GM06990 (cell line): ENCODE measurements around the gene PDE1C.
A peak's percentile ranks its signal among the peaks of the same experiment; 100 is the strongest.

Experiments used
- DNase-seq: peaks from one replicate; pipeline ENCODE4 v3.0.0-alpha.2; 2011; ENCODE audit not compliant: insufficient read length; ENCODE audit errors: extremely low read depth
- H3K27me3 ChIP-seq: replicated peaks from 2 replicates; pipeline ENCODE4 v1.6.0; 2011; ENCODE audit warnings: low read length; ENCODE audit not compliant: control insufficient read depth, insufficient read depth
- H3K36me3 ChIP-seq: 2 replicates; pipeline ENCODE4 v1.5.1; 2011; ENCODE audit warnings: low read length; ENCODE audit not compliant: control insufficient read depth, insufficient read depth
- H3K4me3 ChIP-seq: replicated peaks from 2 replicates; pipeline ENCODE4 v1.5.1; 2011; ENCODE audit warnings: low read depth, mild to moderate bottlenecking, control low read depth, low read length
- TF ChIP-seq, protein P1 (sequence below): IDR thresholded peaks from 2 replicates; pipeline ENCODE4 v1.5.1; 2011; ENCODE audit warnings: low read length, control low read depth, mild to moderate bottlenecking, inconsistent platforms; ENCODE audit not compliant: insufficient read depth, poor library complexity, severe bottlenecking

Gene PDE1C

DNA sequence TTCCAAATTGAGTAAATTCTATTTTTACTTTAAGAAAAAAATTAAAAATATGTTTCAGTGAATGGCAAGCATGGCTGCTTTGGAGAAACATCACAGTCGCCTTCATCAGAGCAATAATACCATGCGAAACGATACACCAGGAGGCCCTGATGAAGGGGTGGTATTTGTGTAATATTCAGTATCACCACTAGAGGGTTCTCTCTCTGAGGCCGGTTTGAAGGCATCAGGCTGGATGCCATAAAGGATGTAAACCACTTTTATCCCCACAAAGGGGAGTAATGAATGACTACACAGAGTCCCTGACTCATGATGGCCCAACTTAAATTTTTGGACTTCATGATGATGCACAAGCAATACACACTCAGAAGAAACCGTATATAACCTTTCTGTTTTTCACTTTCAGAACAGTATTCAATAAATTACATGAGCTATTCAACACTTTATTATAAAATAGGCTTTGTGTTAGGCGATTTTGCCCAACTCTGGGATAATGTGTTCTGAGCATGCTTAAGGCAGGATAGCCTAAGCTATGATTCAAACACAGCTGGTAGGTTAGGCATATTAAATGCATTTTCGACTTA lies 287.7 kb downstream of the PDE1C start:
- TF ChIP-seq, protein P1, sequence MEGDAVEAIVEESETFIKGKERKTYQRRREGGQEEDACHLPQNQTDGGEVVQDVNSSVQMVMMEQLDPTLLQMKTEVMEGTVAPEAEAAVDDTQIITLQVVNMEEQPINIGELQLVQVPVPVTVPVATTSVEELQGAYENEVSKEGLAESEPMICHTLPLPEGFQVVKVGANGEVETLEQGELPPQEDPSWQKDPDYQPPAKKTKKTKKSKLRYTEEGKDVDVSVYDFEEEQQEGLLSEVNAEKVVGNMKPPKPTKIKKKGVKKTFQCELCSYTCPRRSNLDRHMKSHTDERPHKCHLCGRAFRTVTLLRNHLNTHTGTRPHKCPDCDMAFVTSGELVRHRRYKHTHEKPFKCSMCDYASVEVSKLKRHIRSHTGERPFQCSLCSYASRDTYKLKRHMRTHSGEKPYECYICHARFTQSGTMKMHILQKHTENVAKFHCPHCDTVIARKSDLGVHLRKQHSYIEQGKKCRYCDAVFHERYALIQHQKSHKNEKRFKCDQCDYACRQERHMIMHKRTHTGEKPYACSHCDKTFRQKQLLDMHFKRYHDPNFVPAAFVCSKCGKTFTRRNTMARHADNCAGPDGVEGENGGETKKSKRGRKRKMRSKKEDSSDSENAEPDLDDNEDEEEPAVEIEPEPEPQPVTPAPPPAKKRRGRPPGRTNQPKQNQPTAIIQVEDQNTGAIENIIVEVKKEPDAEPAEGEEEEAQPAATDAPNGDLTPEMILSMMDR = peak; percentile 74
- DNase-seq = no peak

DNA sequence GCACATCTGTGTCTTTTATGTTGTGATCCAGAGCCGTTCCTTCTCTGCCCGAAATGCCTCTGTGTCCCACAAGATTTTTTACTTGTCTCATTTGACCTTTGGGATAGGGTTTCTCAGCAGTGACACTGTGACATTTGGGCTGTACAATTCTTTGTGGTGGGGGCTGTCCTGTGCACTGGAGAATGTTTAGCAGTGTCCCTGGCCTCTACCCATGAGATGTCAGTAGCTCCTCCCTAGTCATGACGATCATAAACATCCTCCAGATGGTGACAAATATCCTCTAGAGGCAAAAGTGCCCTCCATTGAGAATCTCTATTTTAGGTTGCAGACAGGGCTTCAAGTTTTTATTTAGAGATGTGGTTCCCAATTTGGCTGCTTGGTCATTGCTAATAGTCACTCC lies 291.9 kb downstream of the PDE1C start:
- TF ChIP-seq, protein P1 = no peak
- Histone ChIP-seq H3K36me3 (no peaks in the 10 kb centered on the region), H3K27me3 (no peaks in the 10 kb centered on the region), H3K4me3 (no peak overlapping the region)
- DNase-seq = no peak

More for the DNA sequence above, 287.7 kb downstream of the PDE1C start:
- H3K27me3 ChIP-seq = no peaks in the 10 kb centered on the region
- no peaks in the 10 kb centered on the region for H3K36me3 ChIP-seq
- no peak overlapping the region for H3K4me3 ChIP-seq

DNA sequence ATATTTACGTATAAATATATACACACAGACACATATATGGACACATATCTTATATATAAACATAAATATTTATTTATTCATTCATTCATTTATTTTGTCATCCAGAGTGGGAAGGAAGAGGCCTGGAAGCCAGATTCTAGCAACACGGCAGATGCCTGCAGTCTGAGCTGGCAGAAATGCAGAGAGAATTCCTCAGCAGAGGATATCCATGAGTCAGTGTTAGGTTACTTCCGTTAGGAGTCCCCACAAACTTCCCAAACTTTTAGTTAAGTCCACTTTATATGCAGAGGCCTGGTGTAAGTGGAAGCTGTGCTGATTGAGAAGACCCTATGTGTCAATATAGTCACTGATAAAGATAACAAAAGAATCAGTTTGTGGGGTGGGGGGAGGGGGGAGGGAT lies 293.6 kb downstream of the PDE1C start:
- TF ChIP-seq, protein P1 = no peak
- H3K36me3 ChIP-seq = no peaks in the 10 kb centered on the region
- no peaks in the 10 kb centered on the region; the same call in 1 of the 2 replicates for H3K27me3 ChIP-seq
- H3K4me3 ChIP-seq = no peak overlapping the region
- no peak for DNase-seq

DNA sequence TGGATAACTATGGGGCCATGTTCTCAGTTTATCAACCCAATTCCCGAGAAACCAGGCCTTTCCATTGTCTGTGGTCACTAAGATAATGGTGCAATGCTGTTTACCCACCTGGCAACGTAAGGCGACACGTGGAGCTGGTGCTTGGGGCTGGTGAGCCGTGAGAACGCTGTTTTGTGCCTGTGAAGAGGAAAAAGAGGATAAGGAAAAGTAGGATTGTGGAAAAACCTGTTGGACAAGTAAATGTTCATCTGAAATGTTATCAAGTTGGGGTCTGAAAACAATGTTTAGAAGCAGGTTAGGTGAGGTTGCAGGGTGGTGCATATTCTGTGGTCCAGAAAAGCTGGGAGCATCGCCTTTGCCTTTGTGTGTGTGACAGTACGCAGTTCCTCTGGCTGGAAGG lies 294.7 kb downstream of the PDE1C start:
- TF ChIP-seq, protein P1 = no peak
- Histone ChIP-seq H3K36me3 (no peaks in the 10 kb centered on the region), H3K27me3 (no peaks in the 10 kb centered on the region; the same call in 1 of the 2 replicates), H3K4me3 (no peak overlapping the region)
- no peak for DNase-seq

DNA sequence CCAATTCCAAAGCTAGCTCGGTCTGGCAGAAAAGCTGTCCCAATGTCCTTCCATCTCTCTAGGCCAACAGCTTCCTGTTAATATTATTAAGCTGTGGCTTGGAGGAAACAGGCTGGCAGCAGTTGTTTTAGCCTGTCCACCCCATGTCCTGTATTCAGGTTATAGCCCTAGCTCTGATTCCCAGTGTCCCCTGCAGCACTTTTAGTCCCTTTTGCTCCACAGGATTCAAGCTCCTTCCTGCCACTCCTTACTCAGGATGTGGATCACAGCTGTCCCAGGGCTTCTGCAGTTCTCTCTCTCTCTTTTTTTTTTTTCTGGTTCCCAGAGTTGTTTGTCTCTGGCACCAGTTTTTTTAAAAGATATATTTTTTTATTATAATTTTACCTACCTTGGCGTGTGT lies 298.0 kb downstream of the PDE1C start:
- Histone ChIP-seq H3K27me3 (no peaks in the 10 kb centered on the region; the same call in 1 of the 2 replicates), H3K36me3 (no peaks in the 10 kb centered on the region), H3K4me3 (no peak overlapping the region)
- no peak for DNase-seq
- TF ChIP-seq, protein P1 = no peak
